K562 (cell line): Measurements from ENCODE around the gene ACSBG1. TPM values are rescaled to one million over a fixed set of nuclear protein-coding genes. Genes with fewer than 3 reads are reported as not detected.

ENCODE experiments used
- ATAC-seq: fragments of 200-7000 bp; cut with Tn5 transposase; 3 replicates; pipeline ENCODE4 v1.9.1; 2020; ENCODE audit warnings: moderate library complexity
- BruUV-seq: library from RNA; stranded (reverse); fragments of 400-500 nt; replicated peaks from 2 replicates; lab custom pipeline; 2021; lab: Mats Ljungman, UMichigan
- CTCF ChIA-PET: fragments of 300-600 bp; formaldehyde crosslinking; extraction: SDS; loops from one replicate; lab custom pipeline; 2021; ENCODE audit warnings: low intra/inter-chr PET ratio; lab: Yijun Ruan, JAX
- POLR2A ChIA-PET: fragments of 300-600, 350-650 bp; sonication (Branson Sonifier 250); formaldehyde crosslinking; extraction: SDS; loops from one replicate; lab custom pipeline; 2021; ENCODE audit warnings: antibody characterized with exemption, inconsistent platforms; lab: Yijun Ruan, JAX
- DNase-seq, 4 experiments: peaks; one replicate each; pipeline versions ENCODE4 v3.0.0 to v3.0.0-alpha.2; 2011 to 2018; ENCODE audit warnings: low spot score in 3 of 4, mixed read lengths in 3 of 4; ENCODE audit errors: extremely low read depth in 1 of 4
- FAIRE-seq: peaks from 2 replicates; lab custom pipeline; 2011; peaks lifted over from hg19 to GRCh38; lab: Jason Lieb, UNC
- H2AFZ ChIP-seq: 2 replicates; pipeline ENCODE4 v1.6.0; 2011; ENCODE audit warnings: low read depth, low read length, control low read depth, inconsistent platforms
- H3K27ac ChIP-seq: fragments of 200-600 bp; 3 replicates; pipeline ENCODE4 v1.8.0; 2011; ENCODE audit warnings: low read depth, mild to moderate bottlenecking, control low read depth, inconsistent platforms, low read length, moderate library complexity, mixed read lengths; ENCODE audit errors: extremely low read depth
- H3K27me3 ChIP-seq, 2 experiments: fragments of 300-600 bp in 1 of 2; 2 replicates in 1 of 2; 3 replicates in 1 of 2; pipeline versions ENCODE4 v1.6.0 to v1.8.0; 2011; ENCODE audit warnings: inconsistent platforms in 2 of 2, low read length in 2 of 2, mild to moderate bottlenecking in 1 of 2, mixed read lengths in 1 of 2, moderate library complexity in 1 of 2; ENCODE audit not compliant: control insufficient read depth in 2 of 2, insufficient read depth in 2 of 2
- H3K36me3 ChIP-seq: fragments of 300-600 bp; 3 replicates; pipeline ENCODE4 v1.8.0; 2011; ENCODE audit warnings: mild to moderate bottlenecking, low read length, inconsistent platforms; ENCODE audit not compliant: control insufficient read depth, insufficient read depth
- H3K4me1 ChIP-seq, 2 experiments: fragments of 200-600 bp in 1 of 2; replicated peaks in 1 of 2; 2 replicates in 1 of 2; 3 replicates in 1 of 2; pipeline versions ENCODE4 v1.5.1 to v1.8.0; 2011; ENCODE audit warnings: inconsistent platforms in 2 of 2, low read length in 2 of 2, mild to moderate bottlenecking in 1 of 2, mixed read lengths in 1 of 2, moderate library complexity in 1 of 2; ENCODE audit not compliant: control insufficient read depth in 2 of 2, insufficient read depth in 2 of 2
- H3K4me2 ChIP-seq: 2 replicates; pipeline ENCODE4 v1.6.1; 2011; ENCODE audit warnings: low read length, control low read depth, inconsistent platforms, mixed read lengths; ENCODE audit not compliant: insufficient read depth
- H3K4me3 ChIP-seq: fragments of 200-600 bp; sonication (generic), shearing (Covaris generic); 2 replicates; pipeline ENCODE4 v1.5.1; 2016; ENCODE audit warnings: control low read depth, inconsistent platforms
- H3K79me2 ChIP-seq: fragments of 200-600 bp; 3 replicates; pipeline ENCODE4 v1.8.0; 2011; ENCODE audit warnings: low read length, inconsistent platforms; ENCODE audit not compliant: control insufficient read depth, insufficient read depth
- H3K9ac ChIP-seq, 2 experiments: 2 replicates each; pipeline versions ENCODE4 v1.6.0 to v1.6.1; 2011; ENCODE audit warnings: low read depth in 2 of 2, low read length in 2 of 2, control low read depth in 1 of 2, inconsistent platforms in 1 of 2, mild to moderate bottlenecking in 1 of 2, mixed read lengths in 1 of 2; ENCODE audit not compliant: insufficient read depth in 1 of 2
- H3K9me1 ChIP-seq: one replicate; pipeline ENCODE4 v1.6.0; 2011; ENCODE audit warnings: inconsistent platforms, mild to moderate bottlenecking, low read length, moderate library complexity; ENCODE audit not compliant: control insufficient read depth, insufficient read depth
- H3K9me3 ChIP-seq: replicated peaks from 2 replicates; pipeline ENCODE4 v1.5.1; 2011; ENCODE audit warnings: low read depth, low read length, inconsistent platforms; ENCODE audit not compliant: control insufficient read depth, insufficient read depth
- H4K20me1 ChIP-seq: replicated peaks from 2 replicates; pipeline ENCODE4 v1.6.1; 2011; ENCODE audit warnings: low read length, inconsistent platforms, mixed read lengths; ENCODE audit not compliant: control insufficient read depth, insufficient read depth
- CREBBP ChIP-seq: IDR thresholded peaks from one replicate; pipeline ENCODE4 v1.6.1; 2012; ENCODE audit warnings: low read depth, mild to moderate bottlenecking, control low read depth, inconsistent platforms, low read length
- EP300 ChIP-seq: IDR thresholded peaks from 2 replicates; pipeline ENCODE4 v1.6.1; 2012; ENCODE audit warnings: low read length, improper control_type of control experiment
- POLR2G ChIP-seq: fragments of 200-400 bp; formaldehyde crosslinking; IDR thresholded peaks from 2 replicates; pipeline ENCODE4 v1.6.1; 2017; ENCODE audit warnings: low read depth, mild to moderate bottlenecking, antibody characterized with exemption, low read length, moderate library complexity
- TRIM28 ChIP-seq: fragments of 450-650 bp; IDR thresholded peaks from 2 replicates; pipeline ENCODE4 v1.6.1; 2017
- XRCC4 ChIP-seq: IDR thresholded peaks from one replicate; pipeline ENCODE4 v1.6.1; 2011; ENCODE audit not compliant: insufficient read depth, insufficient read length; ENCODE audit errors: extremely low read depth
- WGBS: fragments of 100-300 bp; shearing (Covaris generic); methylation state at CpG from one replicate; pipeline ENCODE4 v1.1.6; 2016; ENCODE audit warnings: low coverage, mixed read lengths; ENCODE audit not compliant: insufficient coverage; ENCODE audit errors: missing lambda C conversion rate; 5-methylcytosine and 5-hydroxymethylcytosine counted together
- in situ Hi-C: fragments of 300-500 bp; cut with MboI; formaldehyde crosslinking; loops from 4 replicates; pipeline ENCODE4 v1.15.0; 2018; ENCODE audit warnings: inconsistent platforms, mixed read lengths
- intact Hi-C: fragments of 100-400 bp; cut with micrococcal nuclease; formaldehyde crosslinking; loops from 2 replicates; pipeline ENCODE4 v1.14.2; 2022
- polyA plus RNA-seq, 8 experiments: library from polyadenylated mRNA; depleted of rRNA in 4 of 8; stranded (reverse) in 5 of 8; unstranded in 3 of 8; fragments of >200 nt; fragmentation: Nextera tagmentation in 2 of 8; fragmentation: Illumina TruSeq in 1 of 8; extraction: Ambion mirVana in 2 of 8; extraction: Trizol in 1 of 8; gene quantifications; 2 replicates each; pipeline versions ENCODE4 v1.2.1 to v1.2.3, GENCODE V29; 2011 to 2014; ENCODE audit warnings: inconsistent platforms in 1 of 8, missing spikeins in 1 of 8
- total RNA-seq, 7 experiments: library from RNA; depleted of rRNA in 6 of 7; stranded (reverse); fragments of >200 nt in 6 of 7; fragmentation: Illumina TruSeq in 2 of 7; extraction: Trizol in 2 of 7; gene quantifications; 2 replicates each; pipeline versions ENCODE4 v1.2.1 to v1.2.3, GENCODE V29; 2011 to 2021; ENCODE audit warnings: low replicate concordance in 1 of 7
- TF ChIP-seq, protein P1 (sequence below): fragments of 250-450 bp; sonication (Bioruptor Pico); IDR thresholded peaks from 2 replicates; pipeline ENCODE4 v1.8.0; 2021; ENCODE audit warnings: moderate library complexity, mild to moderate bottlenecking, inconsistent platforms

ACSBG1 gene
- total and polyA plus RNA-seq, 9 of the 15 experiments (the other 6 are each of a cell fraction or from before 2014, with no cell fraction given) = 0.36 to 6.4 (median 2.5) TPM

DNA sequence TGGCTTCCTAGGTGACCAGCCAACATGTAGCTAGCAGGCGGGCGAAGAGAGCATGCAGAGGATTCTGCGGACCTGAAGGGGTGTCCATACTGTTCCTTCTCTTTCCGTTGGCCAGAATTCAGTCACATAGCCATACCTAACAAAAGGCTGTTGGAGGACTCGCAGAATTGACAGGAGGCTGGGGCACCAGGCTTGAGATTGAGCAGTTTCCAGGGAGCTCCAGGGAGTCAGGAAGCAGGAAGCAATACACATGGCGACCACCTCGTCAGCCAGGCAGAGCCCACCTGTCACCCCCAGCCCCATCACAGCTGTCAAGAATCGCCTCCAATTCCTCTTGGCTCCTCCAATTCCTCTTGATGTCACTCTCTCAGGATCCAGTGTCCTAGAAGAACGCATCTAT, 16.8 kb upstream of the ACSBG1 start:
- WGBS = 16% methylated on average over 9 of the region's 9 CpGs
- no peak overlapping the region for H3K4me3 ChIP-seq
- H3K9me3 ChIP-seq = no peaks in the 10 kb centered on the region
- intact Hi-C loops = no loop called here
- H3K27ac ChIP-seq = no peak overlapping the region
- H4K20me1 ChIP-seq = no peaks in the 10 kb centered on the region
- H3K9me1 ChIP-seq = no peaks in the 10 kb centered on the region
- BruUV-seq = no TSS peak
- H3K4me1 ChIP-seq = no peaks in the 10 kb centered on the region; a peak in 1 of 5 replicates
- DNase-seq (no peak), ATAC-seq (no peak), FAIRE-seq (no peak)
- ChIA-PET CTCF (no interaction called here), POLR2A (interaction anchor here (0.5 to 0.6 kb wide), 3 partner anchors 41 to 102 kb away, joined by 3 to 4 read pairs (median 3); partner anchors contain the start of gene IDH3A)
- in situ Hi-C loops = no loop called here
- no peak overlapping the region for H3K4me2 ChIP-seq
- no peaks in the 10 kb centered on the region for H3K36me3 ChIP-seq
- no peaks in the 10 kb centered on the region for H3K79me2 ChIP-seq
- peak overlapping the region; percentile 1; the same call in 1 of the 2 replicates for H2AFZ ChIP-seq
- TF ChIP-seq, protein P1, sequence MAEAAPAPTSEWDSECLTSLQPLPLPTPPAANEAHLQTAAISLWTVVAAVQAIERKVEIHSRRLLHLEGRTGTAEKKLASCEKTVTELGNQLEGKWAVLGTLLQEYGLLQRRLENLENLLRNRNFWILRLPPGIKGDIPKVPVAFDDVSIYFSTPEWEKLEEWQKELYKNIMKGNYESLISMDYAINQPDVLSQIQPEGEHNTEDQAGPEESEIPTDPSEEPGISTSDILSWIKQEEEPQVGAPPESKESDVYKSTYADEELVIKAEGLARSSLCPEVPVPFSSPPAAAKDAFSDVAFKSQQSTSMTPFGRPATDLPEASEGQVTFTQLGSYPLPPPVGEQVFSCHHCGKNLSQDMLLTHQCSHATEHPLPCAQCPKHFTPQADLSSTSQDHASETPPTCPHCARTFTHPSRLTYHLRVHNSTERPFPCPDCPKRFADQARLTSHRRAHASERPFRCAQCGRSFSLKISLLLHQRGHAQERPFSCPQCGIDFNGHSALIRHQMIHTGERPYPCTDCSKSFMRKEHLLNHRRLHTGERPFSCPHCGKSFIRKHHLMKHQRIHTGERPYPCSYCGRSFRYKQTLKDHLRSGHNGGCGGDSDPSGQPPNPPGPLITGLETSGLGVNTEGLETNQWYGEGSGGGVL = no peak
- TF ChIP-seq XRCC4 (no peak), TRIM28 (no peak), CREBBP (no peak), EP300 (no peak), POLR2G (no peak)
- no peaks in the 10 kb centered on the region for H3K27me3 ChIP-seq
- H3K9ac ChIP-seq = no peak overlapping the region
